Endothelial cell of umbilical vein (primary cell): Measurements from ENCODE around the gene GCNA. TPM values are rescaled to one million over a fixed set of nuclear protein-coding genes. Genes with fewer than 3 reads are reported as not detected.
"Not testable (repeated sequence)": the region's sequence is repeated elsewhere in the genome, so short reads cannot be mapped to it uniquely, and the experiment has no call there.

Experiments used
- BruUV-seq: library from RNA; stranded (reverse); fragments of 400-500 nt; replicated peaks from 2 replicates; lab custom pipeline; 2021; lab: Mats Ljungman, UMichigan
- CTCF ChIA-PET: fragments of 300-600, 350-600 bp; sonication (Branson Sonifier 250); formaldehyde crosslinking; loops from one replicate; lab custom pipeline; 2021; ENCODE audit warnings: antibody characterized with exemption, inconsistent platforms; lab: Charles Lee
- POLR2A ChIA-PET: fragments of 300-600, 350-600 bp; sonication (Branson Sonifier 250); formaldehyde crosslinking; loops from one replicate; lab custom pipeline; 2021; ENCODE audit warnings: antibody characterized with exemption, inconsistent platforms; lab: Charles Lee
- DNase-seq: peaks from one replicate; pipeline ENCODE4 v3.0.0-alpha.2; 2011; ENCODE audit warnings: low read depth, low spot score
- FAIRE-seq: peaks from 2 replicates; lab custom pipeline; 2011; peaks lifted over from hg19 to GRCh38; lab: Jason Lieb, UNC
- H2AFZ ChIP-seq: 2 replicates; pipeline ENCODE4 v1.6.0; 2012; ENCODE audit warnings: low read depth, low read length, control low read depth, inconsistent platforms
- H3K27ac ChIP-seq: 2 replicates; pipeline ENCODE4 v1.5.1; 2011; ENCODE audit warnings: low read depth, mild to moderate bottlenecking, control low read depth, low read length, moderate library complexity; ENCODE audit not compliant: insufficient read depth
- H3K27me3 ChIP-seq, 2 experiments: 2 replicates each; pipeline versions ENCODE4 v1.6.0 to v1.6.1; 2011; ENCODE audit warnings: low read length in 2 of 2, mixed read lengths in 1 of 2; ENCODE audit not compliant: control insufficient read depth in 2 of 2, insufficient read depth in 2 of 2
- H3K36me3 ChIP-seq, 2 experiments: 2 replicates in 1 of 2; 3 replicates in 1 of 2; pipeline ENCODE4 v1.5.1; 2011; ENCODE audit warnings: low read length in 2 of 2, mild to moderate bottlenecking in 1 of 2, moderate library complexity in 1 of 2; ENCODE audit not compliant: control insufficient read depth in 2 of 2, insufficient read depth in 2 of 2; ENCODE audit errors: extremely low read depth in 1 of 2
- H3K4me1 ChIP-seq: 3 replicates; pipeline ENCODE4 v1.5.1; 2011; ENCODE audit warnings: mild to moderate bottlenecking, low read length; ENCODE audit not compliant: control insufficient read depth, insufficient read depth; ENCODE audit errors: extremely low read depth
- H3K4me2 ChIP-seq: 2 replicates; pipeline ENCODE4 v1.6.1; 2011; ENCODE audit warnings: low read length, control low read depth, mixed read lengths; ENCODE audit not compliant: insufficient read depth
- H3K4me3 ChIP-seq, 3 experiments: fragments of 200-600 bp in 1 of 3; sonication (generic), shearing (Covaris generic) in 1 of 3; replicated peaks in 1 of 3; 2 replicates each; pipeline ENCODE4 v1.5.1; 2011 to 2016; ENCODE audit warnings: control low read depth in 3 of 3, low read length in 3 of 3, mild to moderate bottlenecking in 2 of 3, inconsistent platforms in 1 of 3, low read depth in 1 of 3, moderate library complexity in 1 of 3; ENCODE audit not compliant: insufficient read depth in 1 of 3
- H3K79me2 ChIP-seq: 2 replicates; pipeline ENCODE4 v1.6.0; 2012; ENCODE audit warnings: low read length, inconsistent platforms; ENCODE audit not compliant: control insufficient read depth, insufficient read depth
- H3K9ac ChIP-seq: replicated peaks from 2 replicates; pipeline ENCODE3; 2011; ENCODE audit warnings: low read length, control low read depth; ENCODE audit not compliant: insufficient read depth; ENCODE audit errors: extremely low read depth
- H3K9me1 ChIP-seq: replicated peaks from 3 replicates; pipeline ENCODE4 v1.6.0; 2011; ENCODE audit warnings: mild to moderate bottlenecking, low read length; ENCODE audit not compliant: control insufficient read depth, insufficient read depth; ENCODE audit errors: extremely low read depth
- H3K9me3 ChIP-seq: replicated peaks from 2 replicates; pipeline ENCODE4 v1.5.1; 2012; ENCODE audit warnings: low read length, inconsistent platforms; ENCODE audit not compliant: control insufficient read depth, insufficient read depth
- H4K20me1 ChIP-seq: replicated peaks from 2 replicates; pipeline ENCODE3; 2011; ENCODE audit warnings: mild to moderate bottlenecking, low read length; ENCODE audit not compliant: control insufficient read depth, insufficient read depth; ENCODE audit errors: extremely low read depth
- EZH2 ChIP-seq: IDR thresholded peaks from 2 replicates; pipeline ENCODE4 v1.6.1; 2012; ENCODE audit warnings: borderline replicate concordance, low read depth, mild to moderate bottlenecking, moderate library complexity, low read length, inconsistent platforms; ENCODE audit not compliant: severe bottlenecking
- FOS ChIP-seq: IDR thresholded peaks from 2 replicates; pipeline ENCODE4 v1.6.1; 2011; ENCODE audit warnings: mild to moderate bottlenecking, low read length, moderate library complexity, borderline replicate concordance; ENCODE audit not compliant: insufficient read depth
- GATA2 ChIP-seq: IDR thresholded peaks from 2 replicates; pipeline ENCODE4 v1.7.0; 2011; ENCODE audit warnings: low read depth, mild to moderate bottlenecking, moderate library complexity, mixed read lengths, low read length; ENCODE audit not compliant: insufficient read length, insufficient read depth
- JUN ChIP-seq: IDR thresholded peaks from 2 replicates; pipeline ENCODE4 v1.6.1; 2011; ENCODE audit warnings: borderline replicate concordance, low read depth; ENCODE audit not compliant: insufficient read length, insufficient read depth
- MYC ChIP-seq: IDR thresholded peaks from one replicate; pipeline ENCODE4 v1.6.1; 2011; ENCODE audit warnings: mild to moderate bottlenecking, low read depth, low read length
- POLR2A ChIP-seq: IDR thresholded peaks from 2 replicates; pipeline ENCODE4 v1.6.1; 2012; ENCODE audit warnings: low read depth, mild to moderate bottlenecking, control low read depth, low read length
- POLR2AphosphoS5 ChIP-seq: IDR thresholded peaks from 2 replicates; pipeline ENCODE4 v1.6.1; 2012; ENCODE audit warnings: low read depth, mild to moderate bottlenecking, control low read depth, low read length, moderate library complexity; ENCODE audit not compliant: insufficient read depth
- dilution Hi-C: fragments of 300-500 bp; cut with MboI; formaldehyde crosslinking; loops from one replicate; pipeline ENCODE4 v1.15.0; 2019; ENCODE audit warnings: low sequenced_read_pairs; ENCODE audit not compliant: extremely low pct_ligation_motif_present
- intact Hi-C: fragments of 100-400 bp; cut with micrococcal nuclease; formaldehyde crosslinking; loops from one replicate; pipeline ENCODE4 v1.10.0; 2022
- polyA plus RNA-seq, 4 experiments: library from polyadenylated mRNA; depleted of rRNA in 3 of 4; stranded (reverse) in 3 of 4; unstranded in 1 of 4; fragments of >200 nt; gene quantifications; 2 replicates each; pipeline versions ENCODE4 v1.2.1 to v1.2.3, GENCODE V29; 2011 to 2012; ENCODE audit warnings: missing spikeins in 1 of 4
- total RNA-seq: library from RNA; stranded (reverse); gene quantifications from 2 replicates; pipeline ENCODE4 v1.2.3, GENCODE V29; 2021
- TF ChIP-seq, protein P1 (sequence below), 2 donors: IDR thresholded peaks; 1 replicate in 1 of 2; 2 replicates in 1 of 2; pipeline ENCODE4 v1.5.1; 2011; ENCODE audit warnings: low read length in 2 of 2, mild to moderate bottlenecking in 2 of 2, moderate library complexity in 2 of 2, control low read depth in 1 of 2, inconsistent platforms in 1 of 2, low read depth in 1 of 2; ENCODE audit not compliant: insufficient read depth in 1 of 2; ENCODE audit errors: extremely low read depth in 1 of 2
- TF ChIP-seq, protein P2 (sequence below): IDR thresholded peaks from 2 replicates; pipeline ENCODE4 v1.6.1; 2011; ENCODE audit not compliant: insufficient read depth, insufficient read length

Gene GCNA
- total and polyA plus RNA-seq, 2 donors (not counting 3 experiments of a cell fraction or from before 2014, with no cell fraction given), result 1.0 to 4.0 TPM

DNA sequence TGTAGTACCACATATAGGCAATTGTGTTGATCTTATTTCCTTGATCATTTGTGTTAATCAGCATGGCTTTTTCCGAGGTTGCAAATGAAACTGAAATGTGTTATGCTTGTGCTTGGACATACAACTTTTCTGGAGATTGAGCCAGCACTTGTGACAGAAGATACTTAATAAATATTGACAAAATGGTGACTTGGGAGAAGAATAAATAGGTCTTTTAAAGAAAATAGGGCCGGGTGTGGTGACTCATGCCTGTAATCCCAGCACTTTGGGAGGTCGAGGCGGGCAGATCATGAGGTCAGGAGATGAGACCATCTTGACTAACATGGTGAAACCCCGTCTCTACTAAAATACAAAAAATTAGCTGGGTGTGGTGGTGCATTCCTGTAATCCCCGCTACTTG, 18.5 kb upstream of the GCNA start:
- POLR2A ChIA-PET, H3K9me3 ChIP-seq, H2AFZ ChIP-seq, H4K20me1 ChIP-seq, H3K9me1 ChIP-seq, FAIRE-seq, BruUV-seq, H3K79me2 ChIP-seq, H3K9ac ChIP-seq, DNase-seq, dilution Hi-C loops, H3K4me3 ChIP-seq, intact Hi-C loops, CTCF ChIA-PET, H3K4me1 ChIP-seq, H3K27me3 ChIP-seq, H3K4me2 ChIP-seq, H3K27ac ChIP-seq: not testable (repeated sequence)
- peaks cover 10 to 19% of the 10 kb centered on the region in 2 experiments for H3K36me3 ChIP-seq

DNA sequence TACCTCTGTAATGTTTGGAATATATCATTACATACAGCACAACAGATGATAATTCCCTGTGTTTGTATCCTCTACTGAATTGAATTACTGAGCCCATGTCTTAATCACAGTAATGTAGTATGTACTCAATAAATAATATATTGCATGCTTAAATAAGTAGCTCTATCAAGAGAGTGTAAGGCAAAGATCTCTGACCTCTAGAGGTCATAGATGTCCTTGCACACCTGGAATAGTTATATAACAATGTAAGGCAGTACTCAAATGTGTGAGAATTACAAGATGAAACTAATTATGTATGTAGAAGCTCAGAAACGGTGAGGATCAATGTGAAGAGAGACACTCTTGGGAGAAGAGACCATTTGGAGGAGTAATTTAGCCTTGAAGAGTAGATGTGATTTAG, 14.3 kb upstream of the GCNA start:
- Histone ChIP-seq H3K79me2 (peaks cover 2% of the 10 kb centered on the region), H3K36me3 (peaks cover 16 to 19% of the 10 kb centered on the region in 2 experiments), H2AFZ (no peak overlapping the region), H3K4me2 (no peak overlapping the region), H4K20me1 (no peaks in the 10 kb centered on the region), H3K9ac (no peak overlapping the region), H3K4me3 (no peak overlapping the region), H3K27me3 (no peaks in the 10 kb centered on the region), H3K9me1 (no peaks in the 10 kb centered on the region), H3K4me1 (no peaks in the 10 kb centered on the region), H3K27ac (no peak overlapping the region), H3K9me3 (no peaks in the 10 kb centered on the region)
- dilution Hi-C loops (no loop called here), intact Hi-C loops (no loop called here)
- TF ChIP-seq JUN (no peak), POLR2A (no peak), GATA2 (no peak), POLR2AphosphoS5 (no peak), FOS (no peak), EZH2 (no peak), MYC (no peak)
- TF ChIP-seq, protein P1, sequence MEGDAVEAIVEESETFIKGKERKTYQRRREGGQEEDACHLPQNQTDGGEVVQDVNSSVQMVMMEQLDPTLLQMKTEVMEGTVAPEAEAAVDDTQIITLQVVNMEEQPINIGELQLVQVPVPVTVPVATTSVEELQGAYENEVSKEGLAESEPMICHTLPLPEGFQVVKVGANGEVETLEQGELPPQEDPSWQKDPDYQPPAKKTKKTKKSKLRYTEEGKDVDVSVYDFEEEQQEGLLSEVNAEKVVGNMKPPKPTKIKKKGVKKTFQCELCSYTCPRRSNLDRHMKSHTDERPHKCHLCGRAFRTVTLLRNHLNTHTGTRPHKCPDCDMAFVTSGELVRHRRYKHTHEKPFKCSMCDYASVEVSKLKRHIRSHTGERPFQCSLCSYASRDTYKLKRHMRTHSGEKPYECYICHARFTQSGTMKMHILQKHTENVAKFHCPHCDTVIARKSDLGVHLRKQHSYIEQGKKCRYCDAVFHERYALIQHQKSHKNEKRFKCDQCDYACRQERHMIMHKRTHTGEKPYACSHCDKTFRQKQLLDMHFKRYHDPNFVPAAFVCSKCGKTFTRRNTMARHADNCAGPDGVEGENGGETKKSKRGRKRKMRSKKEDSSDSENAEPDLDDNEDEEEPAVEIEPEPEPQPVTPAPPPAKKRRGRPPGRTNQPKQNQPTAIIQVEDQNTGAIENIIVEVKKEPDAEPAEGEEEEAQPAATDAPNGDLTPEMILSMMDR (IDR thresholded peaks at IDR 0.05; ENCODE audit: extremely low read depth in 1 of 2, insufficient read depth in 1 of 2, low read depth in 1 of 2, low read length in 2 of 2), result no peak
- TF ChIP-seq, protein P2, sequence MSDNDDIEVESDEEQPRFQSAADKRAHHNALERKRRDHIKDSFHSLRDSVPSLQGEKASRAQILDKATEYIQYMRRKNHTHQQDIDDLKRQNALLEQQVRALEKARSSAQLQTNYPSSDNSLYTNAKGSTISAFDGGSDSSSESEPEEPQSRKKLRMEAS, result no peak
- ChIA-PET CTCF (no interaction called here), POLR2A (no interaction called here)
- no TSS peak for BruUV-seq
- no peak for DNase-seq
- no peak for FAIRE-seq
